T-helper 1 cell (primary cell): ENCODE data around the gene PVALEF.

Experiments used
- DNase-seq, 5 donors: peaks; one replicate each; pipeline ENCODE4 v3.0.0-alpha.2; 2012 to 2020

PVALEF gene

DNA sequence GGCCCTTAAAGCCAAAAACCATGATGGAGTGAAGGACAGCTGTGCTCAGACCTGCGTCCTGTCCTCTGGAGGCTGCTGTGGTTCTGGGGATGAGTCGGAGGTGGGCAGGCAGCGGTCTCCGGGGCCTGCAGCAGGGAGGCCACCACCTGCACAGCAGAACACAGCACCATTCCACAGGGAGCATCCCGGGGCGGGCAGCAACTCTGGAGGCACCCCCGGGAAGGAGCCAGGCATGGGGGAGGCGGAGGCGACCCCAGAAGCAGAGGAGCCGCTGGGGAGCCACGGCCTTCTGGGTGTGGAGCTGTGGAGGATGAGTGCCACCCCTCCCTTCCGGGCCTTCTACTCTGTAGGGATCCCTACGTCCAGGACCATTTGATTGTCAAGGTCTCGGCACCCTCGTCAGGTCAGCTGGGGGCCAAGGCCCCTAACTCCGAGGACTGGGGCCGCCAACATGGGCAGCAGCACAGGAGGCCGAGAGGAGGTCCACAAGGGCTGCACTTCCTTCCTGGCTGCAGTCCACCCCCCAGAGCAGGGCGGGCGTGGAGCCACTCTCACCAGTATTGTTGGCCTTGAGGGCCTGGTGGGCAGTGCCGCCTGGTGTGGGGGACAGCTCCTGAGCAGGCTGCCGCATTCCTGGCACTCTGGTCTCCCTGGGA lies 33.6 kb downstream of the PVALEF start:
- DNase-seq: no peak

DNA sequence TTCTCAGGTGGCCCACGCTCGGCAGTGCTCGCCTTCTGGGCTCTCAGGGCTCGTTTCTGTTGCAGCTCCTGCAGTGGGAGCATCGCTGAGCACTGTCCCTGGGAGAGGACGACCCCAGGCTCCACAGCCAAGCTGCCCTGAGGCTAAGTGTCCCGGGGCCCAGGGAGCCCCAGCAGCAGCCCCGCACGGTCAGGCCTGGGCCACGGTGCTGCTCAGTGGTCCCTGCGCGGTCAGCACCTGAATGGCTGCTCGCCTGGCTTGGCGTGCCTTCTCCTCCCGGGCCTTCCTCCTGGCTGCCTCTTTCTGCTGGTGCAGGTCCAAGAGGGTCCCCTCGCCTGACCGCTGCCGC lies 34.1 kb downstream of the PVALEF start:
- no peak for DNase-seq

- DNase-seq: no peak
Measured at GRCh38 chr17:81200201-81200600, 34.9 kb downstream of the PVALEF start.

GRCh38 chr17:81200695-81201580 lies 35.6 kb downstream of the PVALEF start:
- DNase-seq: peak in 1 of 5 donors; percentile 18

- no peak for DNase-seq
Measured at GRCh38 chr17:81202318-81202717, 37.0 kb downstream of the PVALEF start.

DNA sequence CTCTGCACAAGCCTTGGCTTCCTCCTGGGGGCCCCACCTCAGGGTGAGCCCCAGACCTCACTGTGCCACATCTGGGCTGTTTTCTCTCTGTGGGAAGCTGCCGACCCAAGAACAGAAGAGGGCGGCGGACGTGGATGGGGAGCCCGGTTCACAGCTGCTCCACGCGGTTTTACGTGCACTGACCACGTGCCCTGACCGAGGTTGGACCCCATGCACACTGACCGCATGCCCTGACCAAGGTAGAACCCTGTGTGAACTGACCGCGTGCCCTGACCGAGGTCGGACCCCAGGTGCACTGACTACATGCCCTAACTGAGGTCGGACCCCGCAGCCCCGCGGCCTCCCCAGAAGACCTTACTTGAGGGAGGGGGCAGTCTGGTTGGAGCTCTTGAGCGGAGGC lies 37.8 kb downstream of the PVALEF start:
- DNase-seq: no peak

- no peak for DNase-seq
Measured at GRCh38 chr17:81204578-81204977, 39.3 kb downstream of the PVALEF start.

- DNase-seq: no peak
Measured at GRCh38 chr17:81206166-81206565, 40.9 kb downstream of the PVALEF start.

DNA sequence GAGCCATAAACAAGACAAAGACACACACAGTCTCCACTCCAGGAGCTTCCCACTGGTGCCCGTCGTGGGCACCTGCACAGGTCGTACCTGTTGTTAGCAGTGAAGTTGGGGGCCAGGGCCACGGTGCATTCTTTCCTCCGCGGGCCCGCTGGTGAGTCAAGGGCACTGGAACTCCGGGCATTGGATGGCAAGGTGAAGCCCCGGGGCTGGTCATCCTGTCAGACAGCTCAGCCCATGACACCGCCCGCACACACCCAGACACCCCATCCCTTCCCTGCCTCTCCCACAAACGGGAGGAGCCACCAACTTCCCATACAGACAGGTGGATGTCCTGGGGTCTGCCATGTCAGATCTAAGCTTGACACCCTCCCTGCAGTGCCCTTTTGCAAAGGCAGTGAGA lies 41.4 kb downstream of the PVALEF start:
- DNase-seq: no peak

DNA sequence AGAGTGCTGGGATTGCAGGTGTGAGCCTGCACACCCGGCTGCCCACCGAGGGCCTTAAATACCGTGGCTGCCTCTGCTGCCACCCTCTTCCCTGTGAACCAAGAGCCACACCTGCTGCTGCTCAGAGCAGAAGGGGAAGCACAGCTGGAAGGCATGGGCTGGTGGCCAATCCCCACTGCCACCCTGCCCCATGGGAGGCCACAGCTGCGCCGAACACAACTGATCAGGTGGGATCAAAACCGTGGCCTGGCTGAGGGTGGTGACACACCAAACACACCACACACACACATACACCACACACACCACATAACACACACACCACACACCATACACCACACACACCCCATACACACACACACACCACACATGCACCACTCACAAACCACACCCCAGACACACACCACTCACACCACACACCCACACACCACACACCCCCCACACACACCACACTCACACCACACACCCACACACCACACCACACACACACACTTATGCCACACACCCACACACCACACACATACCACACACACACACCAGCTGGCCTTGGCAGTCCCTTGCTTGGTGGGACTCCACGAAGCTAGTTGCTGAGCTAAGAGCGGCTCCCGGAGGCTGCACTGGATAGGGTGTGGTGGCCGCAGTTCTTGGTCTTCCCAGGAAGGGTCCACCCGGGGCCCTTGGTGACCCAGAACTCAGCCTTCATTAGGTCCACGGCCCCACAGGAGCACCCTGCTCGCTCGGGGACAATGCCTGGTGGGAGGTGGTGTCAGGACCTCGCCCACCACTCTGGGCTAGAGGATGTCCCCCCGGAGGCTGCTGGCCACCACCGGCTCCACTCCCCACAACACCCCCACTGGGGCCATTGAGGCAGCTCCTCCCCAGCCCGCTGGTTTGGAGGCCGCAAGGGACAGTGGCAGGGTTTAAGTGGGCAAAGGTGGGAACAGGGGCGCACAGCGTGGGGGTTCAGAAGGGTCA lies 42.6 kb downstream of the PVALEF start:
- DNase-seq: no peak

- no peak for DNase-seq
Measured at GRCh38 chr17:81208651-81209050, 43.3 kb downstream of the PVALEF start.

DNA sequence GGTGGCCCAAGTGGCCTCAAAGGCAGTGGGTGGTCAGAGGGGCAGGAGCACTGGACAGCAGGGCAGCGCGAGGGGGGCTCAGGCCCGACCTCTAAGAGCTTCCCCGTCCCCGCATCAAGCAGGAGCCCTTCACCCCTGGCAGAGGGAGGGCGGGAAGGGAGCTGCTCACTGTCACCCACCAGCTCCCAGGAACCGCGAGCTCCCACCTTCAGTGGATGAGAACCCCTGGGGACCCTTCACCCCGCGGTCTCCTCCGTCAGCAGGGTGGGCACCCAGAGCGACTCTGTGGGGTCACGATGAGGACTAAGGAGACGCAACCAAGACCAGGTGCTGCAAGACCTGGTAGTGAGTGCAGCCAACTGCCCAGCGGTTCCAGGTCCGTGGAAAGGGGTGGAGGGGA lies 43.8 kb downstream of the PVALEF start:
- no peak for DNase-seq

GRCh38 chr17:81210466-81210865 lies 45.2 kb downstream of the PVALEF start:
- DNase-seq: no peak

DNA sequence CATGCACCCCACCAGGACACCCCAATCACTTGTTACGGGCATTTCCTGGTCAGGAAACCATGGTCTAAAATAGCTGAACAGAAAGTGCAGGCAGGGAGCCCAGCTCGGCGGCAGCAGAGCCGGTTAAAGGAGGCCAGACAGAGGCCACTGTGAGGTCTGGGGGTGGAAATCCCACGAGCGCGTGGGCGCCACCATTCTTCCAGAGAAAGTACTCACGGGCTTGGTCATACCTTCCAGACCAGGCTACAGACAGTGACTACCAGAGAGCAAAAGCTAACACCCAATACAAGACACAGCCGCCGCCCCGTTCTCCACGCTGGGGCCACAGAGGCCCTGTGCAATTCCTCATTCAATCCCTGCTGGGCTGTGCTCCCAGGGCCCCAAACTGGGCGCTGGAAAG lies 45.6 kb downstream of the PVALEF start:
- DNase-seq: no peak

DNA sequence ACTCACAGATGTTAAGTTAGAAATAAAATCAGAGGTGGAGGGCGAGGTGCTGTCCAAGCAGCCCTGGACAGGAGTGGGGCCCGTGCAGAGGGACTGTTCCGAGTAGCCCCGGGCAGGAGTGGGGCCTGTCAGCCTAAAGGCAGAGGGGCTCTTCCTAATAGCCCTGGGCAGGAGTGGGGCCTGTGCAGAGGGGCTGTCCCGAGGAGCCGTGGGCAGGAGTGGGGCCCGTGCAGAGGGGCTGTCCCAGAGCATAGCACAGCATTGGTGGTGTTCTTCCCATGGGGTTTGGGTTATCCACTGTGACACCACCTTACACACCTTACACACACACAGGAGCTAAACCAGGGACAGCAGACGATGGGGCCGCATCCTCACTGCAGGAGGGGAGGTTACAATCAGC lies 47.1 kb downstream of the PVALEF start:
- DNase-seq: no peak

DNA sequence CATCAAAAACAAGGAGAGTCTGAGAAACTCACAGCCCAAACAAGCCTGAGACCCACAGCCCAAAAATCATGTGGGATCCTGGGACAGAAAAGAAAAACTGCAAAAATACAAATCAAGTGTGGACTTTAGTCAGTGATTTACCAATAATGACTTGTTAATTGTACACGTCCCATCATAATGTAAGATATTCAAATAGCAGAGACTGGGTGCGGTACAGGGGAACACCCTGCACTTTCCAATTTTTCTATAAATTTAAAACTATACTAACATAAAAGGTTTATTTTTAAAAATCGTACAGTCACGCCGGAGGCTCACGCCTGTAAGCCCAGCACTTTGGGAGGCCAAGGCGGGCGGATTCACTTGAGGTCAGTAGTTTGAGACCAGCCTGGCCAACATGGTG lies 48.7 kb downstream of the PVALEF start:
- no peak for DNase-seq

GRCh38 chr17:81217491-81217890 lies 52.2 kb downstream of the PVALEF start:
- DNase-seq: no peak

DNA sequence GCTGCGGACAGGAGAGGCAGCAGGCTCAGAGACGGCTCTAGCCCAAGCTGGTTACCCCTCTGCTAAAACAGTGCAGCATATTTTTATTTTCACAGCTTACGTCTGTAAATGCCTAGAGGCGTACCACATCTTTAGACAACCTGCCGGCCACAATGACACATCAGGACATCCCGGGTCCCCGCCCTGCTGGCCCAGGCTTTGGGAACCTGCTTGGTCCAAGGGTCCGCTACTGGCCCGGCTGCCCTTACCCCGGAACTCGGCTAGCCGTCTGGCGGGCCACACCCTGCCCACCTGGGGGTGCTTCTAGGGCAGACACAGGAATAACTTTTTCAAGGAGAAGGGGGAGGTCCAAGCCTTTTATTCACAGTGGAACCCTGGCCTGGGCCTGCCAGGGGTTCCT lies 53.2 kb downstream of the PVALEF start:
- no peak for DNase-seq

- no peak for DNase-seq
Measured at GRCh38 chr17:81218991-81219390, 53.7 kb downstream of the PVALEF start.

GRCh38 chr17:81219476-81220180 lies 54.3 kb downstream of the PVALEF start:
- no peak for DNase-seq

GRCh38 chr17:81221371-81221841 lies 56.1 kb downstream of the PVALEF start:
- DNase-seq: no peak

DNA sequence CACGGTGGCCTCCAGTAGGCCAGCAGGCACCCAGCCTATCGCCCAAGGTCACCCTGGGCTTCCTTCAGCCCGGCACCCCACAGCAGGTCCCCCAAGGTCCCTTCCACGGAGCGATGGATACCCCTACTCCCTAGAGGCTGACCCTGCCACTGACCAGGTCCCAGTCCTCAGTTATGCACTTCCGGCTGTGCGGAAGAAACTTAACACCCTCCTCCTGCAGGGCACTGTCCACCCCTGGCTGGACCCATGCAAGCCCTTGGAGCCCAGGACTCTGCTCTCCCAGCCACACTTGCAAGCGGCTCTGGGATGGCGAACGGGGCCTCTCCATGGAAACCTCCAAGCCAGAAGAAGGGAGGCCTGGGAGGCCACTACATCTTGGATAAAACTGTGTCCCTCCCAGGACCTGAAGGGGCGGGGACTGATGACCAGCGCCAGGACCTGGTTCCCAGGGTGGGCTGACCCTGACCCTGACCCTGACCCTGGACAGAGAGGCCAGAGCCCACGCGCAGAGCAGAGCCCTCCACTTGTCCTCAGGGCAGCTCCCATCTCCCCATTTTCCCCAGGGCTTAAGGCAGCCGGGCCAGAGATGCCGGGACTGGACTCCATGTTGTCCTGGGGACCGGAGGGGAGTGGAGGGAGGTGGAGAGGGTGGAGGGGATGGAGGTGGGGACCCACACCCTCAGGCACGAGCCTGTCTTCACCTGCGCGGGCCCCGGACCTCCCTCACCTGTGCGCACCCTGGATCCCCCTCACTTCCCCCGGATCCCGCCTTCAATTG lies 56.7 kb downstream of the PVALEF start:
- no peak for DNase-seq
